Osteocyte (in vitro differentiated cells): ENCODE measurements around the gene CNEP1R1. TPM values are rescaled to one million over a fixed set of nuclear protein-coding genes. Genes with fewer than 3 reads are reported as not detected.

Experiments
- DNase-seq: peaks from one replicate; pipeline ENCODE4 v3.0.0; 2021; ENCODE audit warnings: mixed read lengths; ENCODE audit not compliant: unreplicated experiment; ENCODE audit errors: extremely low spot score
- H3K27ac Mint-ChIP-seq: one replicate; pipeline ENCODE4 v1.8.0; 2021; ENCODE audit warnings: mild to moderate bottlenecking, mixed read lengths; ENCODE audit not compliant: unreplicated experiment
- H3K27me3 Mint-ChIP-seq: one replicate; pipeline ENCODE4 v1.8.0; 2021; ENCODE audit warnings: mixed read lengths; ENCODE audit not compliant: unreplicated experiment
- H3K36me3 Mint-ChIP-seq: one replicate; pipeline ENCODE4 v1.8.0; 2021; ENCODE audit warnings: mixed read lengths; ENCODE audit not compliant: unreplicated experiment
- H3K4me1 Mint-ChIP-seq: one replicate; pipeline ENCODE4 v1.8.0; 2021; ENCODE audit warnings: mixed read lengths; ENCODE audit not compliant: unreplicated experiment
- H3K4me3 Mint-ChIP-seq: one replicate; pipeline ENCODE4 v1.8.0; 2021; ENCODE audit warnings: mild to moderate bottlenecking, moderate library complexity, mixed read lengths; ENCODE audit not compliant: unreplicated experiment
- H3K9me3 Mint-ChIP-seq: one replicate; pipeline ENCODE4 v1.8.0; 2021; ENCODE audit warnings: mixed read lengths; ENCODE audit not compliant: unreplicated experiment
- CTCF ChIP-seq: fragments of 200-600 bp; sonication (generic); IDR thresholded peaks from 2 replicates; pipeline ENCODE4 v1.5.0; 2021; ENCODE audit warnings: antibody characterized with exemption, mild to moderate bottlenecking, moderate library complexity
- total RNA-seq: library from RNA; stranded (reverse); gene quantifications from 2 replicates; pipeline ENCODE4 v1.2.1, GENCODE V29; 2021

Gene CNEP1R1
- total RNA-seq, 1 donor from 2014 or later = 23.0 TPM

- Mint-ChIP-seq H3K27me3 (peaks cover 15% of the 10 kb centered on the region), H3K4me1 (no peaks in the 10 kb centered on the region), H3K36me3 (no peaks in the 10 kb centered on the region), H3K9me3 (peaks cover 4% of the 10 kb centered on the region), H3K4me3 (no peak overlapping the region), H3K27ac (no peak overlapping the region)
- no peak for TF ChIP-seq CTCF
- no peak for DNase-seq
Measured at GRCh38 chr16:50056226-50056625, 31.2 kb downstream of the CNEP1R1 start.

- Mint-ChIP-seq H3K27me3 (no peaks in the 10 kb centered on the region), H3K4me3 (no peak overlapping the region), H3K4me1 (no peaks in the 10 kb centered on the region), H3K9me3 (peaks cover 4% of the 10 kb centered on the region), H3K36me3 (no peaks in the 10 kb centered on the region), H3K27ac (no peak overlapping the region)
- no peak for DNase-seq
- TF ChIP-seq CTCF = no peak
Measured at GRCh38 chr16:50058091-50058771, 33.2 kb downstream of the CNEP1R1 start.

- Mint-ChIP-seq H3K9me3 (peaks cover 4% of the 10 kb centered on the region), H3K4me3 (no peak overlapping the region), H3K36me3 (no peaks in the 10 kb centered on the region), H3K27ac (no peak overlapping the region), H3K4me1 (no peaks in the 10 kb centered on the region), H3K27me3 (no peaks in the 10 kb centered on the region)
- no peak for DNase-seq
- TF ChIP-seq CTCF = no peak
Measured at GRCh38 chr16:50059111-50059510, 34.1 kb downstream of the CNEP1R1 start.

GRCh38 chr16:50059669-50060068, 34.6 kb downstream of the CNEP1R1 start:
- H3K9me3 Mint-ChIP-seq = peaks cover 4% of the 10 kb centered on the region
- H3K27ac Mint-ChIP-seq = no peak overlapping the region
- H3K4me3 Mint-ChIP-seq = no peak overlapping the region
- H3K36me3 Mint-ChIP-seq = no peaks in the 10 kb centered on the region
- no peaks in the 10 kb centered on the region for H3K4me1 Mint-ChIP-seq
- no peaks in the 10 kb centered on the region for H3K27me3 Mint-ChIP-seq
- no peak for DNase-seq
- TF ChIP-seq CTCF = no peak

- no peaks in the 10 kb centered on the region for H3K27me3 Mint-ChIP-seq
- peaks cover 3% of the 10 kb centered on the region for H3K9me3 Mint-ChIP-seq
- no peak for DNase-seq
- peaks cover 4% of the 10 kb centered on the region for H3K4me1 Mint-ChIP-seq
- no peak for TF ChIP-seq CTCF
- no peak overlapping the region for H3K4me3 Mint-ChIP-seq
- H3K27ac Mint-ChIP-seq = no peak overlapping the region
- H3K36me3 Mint-ChIP-seq = no peaks in the 10 kb centered on the region
Measured at GRCh38 chr16:50061326-50061725, 36.3 kb downstream of the CNEP1R1 start.
